GM23248 (cell line): ENCODE data around the gene RAD51C.

Source experiments
- EZH2 ChIP-seq: fragments of 200-600 bp; sonication (generic); IDR thresholded peaks from 2 replicates; pipeline ENCODE4 v1.6.1; 2018; ENCODE audit warnings: antibody characterized with exemption, mild to moderate bottlenecking; ENCODE audit not compliant: insufficient read depth, poor library complexity, severe bottlenecking
- EZH2phosphoT487 ChIP-seq: fragments of 200-600 bp; sonication (generic); IDR thresholded peaks from 2 replicates; pipeline ENCODE4 v1.6.1; 2018; ENCODE audit warnings: antibody characterized with exemption, moderate library complexity, mild to moderate bottlenecking, low read depth; ENCODE audit not compliant: insufficient read depth

GRCh38 chr17:58692239-58693055, at the start of gene RAD51C:
- TF ChIP-seq EZH2phosphoT487 (no peak), EZH2 (no peak)
